Stimulated activated CD4-positive, alpha-beta T cell treated with anti-CD3 and anti-CD28 coated beads, Interleukin-4, amount 100 ng/mL, for 24 hours (primary cell): Measurements from ENCODE around the gene NUAK2.

Experiments used
- DNase-seq: peaks from one replicate; pipeline ENCODE4 v3.0.0-alpha.2; 2020

NUAK2 gene

DNA sequence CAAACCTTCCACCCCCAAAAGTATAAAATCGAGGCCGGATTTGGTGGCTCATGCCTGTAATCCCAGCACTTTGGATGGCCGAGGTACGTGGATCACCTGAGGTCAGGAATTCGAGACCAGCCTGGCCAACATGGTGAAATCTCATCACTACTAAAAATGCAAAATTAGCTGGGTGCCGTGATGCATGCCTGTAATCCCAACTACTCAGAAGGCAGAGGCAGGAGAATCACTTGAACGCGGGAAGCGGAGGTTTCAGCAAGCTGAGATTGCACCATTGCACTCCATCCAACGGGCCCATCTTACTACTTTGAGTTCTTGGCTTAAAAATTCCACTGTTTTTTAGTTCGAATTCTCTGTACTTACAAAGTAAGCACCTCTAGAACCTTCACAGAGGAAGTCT is 24.2 kb upstream of the NUAK2 start:
- DNase-seq: no peak

DNA sequence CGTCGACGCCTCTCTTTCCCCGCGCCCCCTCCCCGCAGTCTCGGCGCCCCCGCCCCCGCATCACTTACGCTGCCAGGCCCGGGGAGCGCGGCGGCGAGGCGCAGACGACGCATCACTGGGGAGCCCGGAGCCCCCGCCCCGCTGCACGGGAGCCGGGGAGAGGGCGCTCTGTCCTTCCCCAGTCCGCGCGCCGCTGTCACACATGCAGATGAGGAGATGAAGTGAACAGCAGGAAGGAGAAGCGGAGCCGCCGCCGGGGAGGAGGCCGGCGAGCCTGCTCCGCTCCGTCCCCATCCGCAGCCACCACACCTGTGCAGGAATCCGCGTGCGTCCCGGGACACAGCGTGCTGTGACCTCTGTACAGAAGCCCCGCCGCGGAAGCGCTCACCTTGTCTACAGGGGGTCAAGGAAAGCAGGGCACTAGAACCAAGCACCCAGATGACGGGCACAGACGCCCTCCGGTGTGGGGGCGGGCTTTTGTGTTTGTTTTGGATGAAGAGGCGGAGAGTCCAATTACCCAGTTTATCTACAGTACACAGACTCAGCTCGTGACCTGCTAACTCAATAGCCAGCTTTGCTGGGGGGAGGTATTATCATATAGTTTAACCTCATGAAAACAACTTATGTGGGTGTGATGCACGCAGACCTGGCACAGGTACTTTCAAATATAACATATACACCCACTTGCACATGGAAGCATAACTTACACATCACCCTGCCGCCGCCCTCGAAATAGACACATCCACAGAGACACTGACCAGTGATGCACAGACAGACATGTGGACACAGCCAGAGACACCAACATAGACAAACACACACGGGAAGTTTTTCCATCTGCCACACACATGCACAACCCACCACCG is 22.8 kb upstream of the NUAK2 start:
- peak; percentile 40 for DNase-seq

DNA sequence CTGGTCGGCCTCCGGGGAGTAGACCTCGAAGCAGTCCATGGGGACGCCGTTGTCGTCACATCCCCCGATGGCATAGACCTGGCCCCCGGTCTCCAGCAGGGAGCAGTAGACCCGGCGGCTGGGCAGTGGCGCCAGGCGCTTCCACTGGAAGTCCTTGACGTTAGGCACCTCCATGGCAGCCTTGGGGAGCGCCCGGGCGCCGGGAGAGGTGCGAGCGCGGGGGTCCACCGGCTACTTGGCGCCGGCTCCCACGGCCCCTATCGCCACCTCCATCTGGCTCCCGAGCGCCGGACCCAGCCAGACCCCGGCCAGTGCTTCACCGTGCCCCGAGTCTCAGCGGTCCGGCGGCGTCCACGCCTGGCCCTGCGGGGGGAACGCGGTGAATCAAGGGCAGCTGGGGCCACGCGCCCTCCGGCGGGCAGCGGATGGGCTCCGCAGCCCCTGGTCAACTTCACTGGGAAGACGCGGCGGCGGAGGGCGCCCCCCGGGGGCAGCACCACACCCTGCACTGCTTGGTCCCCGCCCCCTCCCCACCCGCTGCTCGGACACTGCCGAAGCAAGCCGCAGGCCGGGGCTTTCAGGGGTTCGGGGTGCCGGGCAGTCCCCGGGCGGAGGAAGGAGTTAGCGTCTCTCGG is 22.0 kb upstream of the NUAK2 start:
- no peak for DNase-seq

DNA sequence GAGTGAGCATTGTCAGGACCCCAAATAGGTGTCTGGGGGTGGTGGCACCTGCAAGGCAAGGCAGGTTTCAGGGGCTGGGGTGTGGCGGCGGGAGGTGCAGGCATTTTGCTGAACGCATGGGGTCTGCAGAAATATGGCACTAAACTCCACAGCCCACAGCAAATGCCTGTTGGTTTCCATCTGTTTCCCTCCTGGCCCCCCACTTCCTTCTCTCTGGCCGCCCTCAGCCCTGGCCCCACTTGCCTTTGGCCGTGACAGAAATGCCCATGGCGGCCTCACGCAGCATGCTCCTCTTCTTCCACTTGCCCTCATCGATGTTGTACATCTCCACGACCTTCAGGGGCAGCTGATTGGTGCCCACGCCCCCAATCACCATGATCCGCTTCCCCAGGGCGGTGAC is 21.4 kb upstream of the NUAK2 start:
- DNase-seq: no peak

DNA sequence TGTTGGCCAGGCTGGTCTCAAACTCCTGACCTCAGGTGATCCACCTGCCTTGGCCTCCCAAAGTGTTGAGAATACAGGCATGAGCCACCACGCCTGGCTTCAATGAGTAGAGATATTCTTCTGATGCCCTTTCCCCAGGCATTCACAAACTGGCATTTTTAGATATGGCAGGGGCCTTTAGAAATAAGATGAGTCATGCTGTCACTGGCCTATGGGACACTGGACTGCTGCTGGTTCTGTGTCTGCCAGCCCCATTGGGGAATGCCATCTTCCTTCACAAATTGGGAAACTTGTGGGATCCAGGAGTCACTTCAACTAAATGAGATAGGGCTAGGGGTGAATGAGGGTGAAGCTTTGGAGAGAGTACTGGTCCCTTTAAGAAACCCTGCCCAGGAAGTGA is 19.1 kb upstream of the NUAK2 start:
- no peak for DNase-seq

DNA sequence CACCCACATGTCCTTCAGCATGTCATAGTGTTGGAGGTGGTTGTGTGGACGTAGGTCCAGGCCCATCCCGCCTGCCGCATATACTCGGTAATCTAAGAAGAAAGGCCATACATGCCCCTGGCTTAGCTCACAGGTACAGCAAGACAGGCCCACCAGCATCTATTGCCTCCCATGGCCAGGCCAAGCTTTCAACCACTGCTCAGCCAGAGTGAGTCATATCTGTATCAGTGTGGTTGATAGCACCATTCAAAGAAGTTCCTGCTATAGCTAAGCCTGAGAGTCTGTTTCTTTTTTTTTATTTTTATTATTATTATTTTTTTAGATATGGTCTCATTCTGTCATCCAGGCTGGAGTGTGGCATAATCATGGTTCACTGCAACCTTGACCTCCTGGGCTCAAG is 18.2 kb upstream of the NUAK2 start:
- no peak for DNase-seq

DNA sequence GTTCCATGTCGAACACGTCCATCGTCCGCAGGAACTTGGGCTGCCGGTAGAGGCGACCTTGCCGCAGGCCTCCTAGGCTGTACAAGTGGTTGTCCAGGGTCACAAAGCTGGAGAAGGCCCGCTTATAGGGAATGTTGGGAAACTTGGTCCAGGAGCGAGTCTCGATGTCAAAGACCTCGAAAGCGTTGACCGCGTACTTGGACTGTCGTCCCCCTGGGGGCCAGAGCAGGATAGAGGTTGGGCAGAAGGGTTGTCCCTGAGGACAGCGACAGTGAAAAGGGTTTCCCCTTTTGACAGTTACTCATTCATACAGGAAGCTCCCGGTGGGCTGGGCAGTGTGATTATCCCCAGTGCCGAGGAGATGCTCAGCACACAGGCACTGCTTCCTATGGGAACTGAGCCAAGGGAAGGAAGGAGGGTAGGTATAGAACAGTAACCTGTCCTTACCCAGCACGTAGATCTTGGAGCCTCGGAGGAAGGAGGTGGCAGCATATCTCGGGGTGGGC is 17.7 kb upstream of the NUAK2 start:
- no peak for DNase-seq

DNA sequence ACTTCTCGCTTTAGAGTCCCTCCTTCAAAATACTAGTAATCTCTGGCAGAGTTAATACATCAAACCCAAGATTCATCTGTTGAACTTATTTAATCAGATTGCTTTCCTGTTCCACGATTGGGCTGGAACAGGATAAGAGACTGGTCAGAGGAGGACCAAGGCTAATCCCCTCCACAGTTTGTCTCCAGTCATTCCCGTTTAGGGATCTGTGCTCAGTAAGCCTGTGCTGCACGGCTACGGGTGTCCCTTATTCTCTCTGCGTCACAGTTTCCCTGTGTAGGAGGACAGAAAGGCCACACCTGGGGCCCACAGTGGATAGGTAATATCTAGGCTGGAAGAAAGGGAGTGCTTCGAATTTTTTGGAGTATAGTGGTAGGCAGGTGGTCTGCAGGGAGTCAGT is 16.5 kb upstream of the NUAK2 start:
- no peak for DNase-seq

DNA sequence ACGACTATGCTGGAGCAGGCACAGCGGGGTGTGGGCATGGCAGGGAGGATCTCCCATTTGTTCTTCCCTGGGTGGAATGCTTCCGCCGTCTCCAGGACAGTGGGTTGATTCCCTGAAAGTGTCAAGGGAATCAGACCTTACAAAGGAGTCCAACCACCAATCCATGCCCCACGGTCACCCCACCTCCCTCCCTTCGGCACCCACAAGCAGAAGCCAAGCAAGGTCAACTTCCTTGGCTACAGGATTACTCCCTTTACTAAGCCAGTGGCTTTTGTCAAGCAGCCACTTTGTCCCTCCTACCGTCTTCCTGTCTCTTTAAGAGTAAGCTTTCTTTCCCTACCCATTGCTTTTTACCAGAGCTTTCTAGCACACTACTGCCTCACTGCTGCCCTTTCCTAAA is 15.9 kb upstream of the NUAK2 start:
- DNase-seq: no peak

DNA sequence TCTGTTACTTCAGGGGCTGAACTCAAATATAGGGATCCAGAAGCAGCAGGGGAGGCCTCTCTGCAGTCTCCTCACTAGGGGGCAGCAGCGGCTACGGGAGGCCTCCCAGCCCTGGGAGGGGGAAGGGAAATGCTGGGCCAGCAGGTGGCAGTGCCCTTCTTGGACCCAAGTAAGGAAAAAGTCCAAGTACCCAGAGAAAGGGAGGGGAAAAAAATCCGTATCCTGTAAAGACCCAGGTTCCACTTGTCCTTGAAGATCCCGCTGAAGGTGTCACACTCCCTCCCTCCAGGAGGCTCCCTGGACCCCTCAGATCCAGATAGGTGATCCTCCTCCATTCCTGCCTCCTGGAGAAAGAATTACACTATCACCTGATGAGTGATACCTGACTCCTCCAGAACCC is 14.1 kb upstream of the NUAK2 start:
- peak; percentile 81 for DNase-seq

DNA sequence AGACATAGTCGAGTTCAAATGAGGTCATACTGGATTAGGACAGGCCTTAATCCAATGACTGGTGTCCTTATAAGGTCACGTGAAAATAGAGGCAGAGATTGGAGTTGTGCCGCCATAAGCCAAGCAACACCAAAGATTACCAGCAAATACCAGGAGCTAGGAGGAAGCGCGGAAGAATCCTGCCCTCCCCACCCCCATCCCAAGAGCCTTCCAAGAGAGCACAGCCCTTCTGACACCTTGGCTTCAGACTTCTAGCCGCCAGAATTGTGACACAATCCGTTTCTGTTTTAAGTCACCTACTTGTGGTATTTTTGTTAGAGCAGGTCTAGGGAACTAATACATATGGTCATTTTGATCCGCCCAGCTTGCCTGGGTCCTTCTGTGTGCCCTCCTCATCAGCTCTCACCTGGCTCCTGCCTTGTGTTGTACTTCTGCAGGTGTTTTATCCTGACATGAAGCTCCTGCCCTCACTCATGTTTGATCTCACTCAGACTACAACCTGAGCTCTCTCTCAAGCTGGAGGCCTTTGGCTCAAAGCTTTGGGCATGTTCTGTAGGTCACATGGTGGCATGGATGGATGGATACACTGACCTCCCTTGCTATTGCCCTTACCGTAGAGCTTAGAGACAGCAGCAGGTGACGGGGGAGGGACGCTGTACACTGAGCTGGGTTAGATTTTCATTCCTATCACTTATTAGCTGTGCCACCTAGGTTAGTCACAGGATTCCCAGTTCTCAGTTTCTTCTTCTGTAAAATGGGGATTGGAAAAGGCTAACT is 10.7 kb upstream of the NUAK2 start:
- no peak for DNase-seq

DNA sequence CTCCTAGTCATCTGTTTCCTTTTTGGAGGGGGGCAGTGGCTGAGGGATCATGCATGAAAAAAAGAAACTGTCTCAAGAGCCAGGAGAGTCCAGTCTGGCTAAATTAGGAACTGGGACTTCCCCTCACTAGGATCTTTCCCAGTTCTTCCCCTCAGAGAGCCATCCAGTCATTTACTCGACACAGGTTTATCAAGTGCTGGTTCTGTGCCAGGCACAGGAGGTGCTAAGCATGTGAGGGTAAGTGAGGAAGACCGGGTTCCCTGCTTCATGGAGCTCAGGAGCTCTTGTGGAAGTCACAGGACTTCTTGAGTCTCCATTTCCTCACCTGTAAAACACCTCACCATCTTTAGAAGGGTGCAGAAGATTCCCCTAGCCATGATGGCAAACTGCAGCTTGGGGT is 8.6 kb upstream of the NUAK2 start:
- no peak for DNase-seq

DNA sequence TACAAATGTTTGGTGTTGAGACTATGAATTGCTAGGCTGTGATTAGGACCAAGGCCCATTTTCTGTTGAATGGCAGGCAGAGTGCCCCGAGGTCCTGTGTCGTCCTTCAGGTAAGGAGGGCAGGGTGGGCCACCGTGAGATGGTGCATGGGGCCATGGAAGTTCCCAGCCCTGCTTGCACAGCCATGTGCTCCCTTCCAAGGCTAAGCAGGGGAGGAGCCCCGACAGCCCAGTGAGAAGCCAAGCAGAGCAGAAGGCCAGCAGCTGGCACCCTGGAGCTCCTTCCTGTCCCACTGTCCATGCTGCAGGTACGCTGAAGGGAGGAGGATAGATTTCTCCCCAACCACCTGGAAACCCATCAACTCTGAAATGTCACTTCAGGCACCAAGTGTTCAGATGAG is 8.2 kb upstream of the NUAK2 start:
- no peak for DNase-seq

DNA sequence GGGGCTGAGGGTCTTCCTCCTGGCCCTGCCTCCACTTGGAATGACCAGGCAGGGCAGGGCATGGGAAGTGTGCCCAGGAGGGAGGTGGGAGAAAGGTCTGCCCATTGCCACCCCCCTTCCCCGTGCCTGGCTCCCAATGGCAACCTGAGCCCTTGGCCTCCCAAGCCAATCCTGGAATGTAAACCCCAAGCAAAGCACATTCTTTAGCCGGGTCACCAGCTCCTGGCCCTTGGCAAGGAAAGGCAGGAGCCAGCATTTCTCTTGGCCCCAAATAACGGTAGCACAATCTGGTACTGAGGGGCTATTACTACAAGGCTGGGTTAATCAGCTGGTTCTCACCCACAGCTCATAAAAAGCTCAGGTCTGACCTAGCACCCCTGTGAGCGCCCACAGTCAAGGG is 6.9 kb upstream of the NUAK2 start:
- DNase-seq: no peak

DNA sequence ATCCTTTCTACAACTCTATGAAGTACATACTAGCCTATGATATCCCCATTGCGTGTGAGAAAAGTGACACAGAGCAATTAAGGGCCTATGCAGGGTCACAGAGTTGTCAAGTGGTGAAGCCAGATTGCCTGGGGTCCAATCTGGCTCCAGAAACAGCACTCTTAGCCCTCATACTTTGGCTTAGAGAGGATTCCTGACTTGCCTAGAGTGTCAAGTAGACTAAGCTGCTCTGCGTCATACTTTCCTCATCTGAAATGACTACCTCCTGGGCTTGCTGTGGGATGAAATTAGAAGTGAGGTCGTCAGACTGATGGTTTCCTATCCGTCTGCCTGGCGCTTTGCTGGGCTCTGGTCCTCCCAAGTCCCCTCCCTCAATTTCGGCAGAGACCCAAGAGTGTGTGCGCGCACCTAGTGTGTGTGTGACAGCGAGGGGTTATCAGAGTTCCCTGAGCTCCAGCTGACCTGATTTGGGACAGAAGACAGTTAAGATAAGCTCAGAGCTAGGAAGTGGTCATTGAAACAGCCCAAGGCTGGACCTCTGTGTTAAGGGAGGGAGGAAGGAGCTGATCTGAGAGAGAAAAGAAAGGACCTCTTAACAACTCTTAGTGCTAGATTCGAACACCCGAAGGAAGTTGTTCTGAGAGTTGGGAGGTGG is 5.4 kb upstream of the NUAK2 start:
- no peak for DNase-seq

DNA sequence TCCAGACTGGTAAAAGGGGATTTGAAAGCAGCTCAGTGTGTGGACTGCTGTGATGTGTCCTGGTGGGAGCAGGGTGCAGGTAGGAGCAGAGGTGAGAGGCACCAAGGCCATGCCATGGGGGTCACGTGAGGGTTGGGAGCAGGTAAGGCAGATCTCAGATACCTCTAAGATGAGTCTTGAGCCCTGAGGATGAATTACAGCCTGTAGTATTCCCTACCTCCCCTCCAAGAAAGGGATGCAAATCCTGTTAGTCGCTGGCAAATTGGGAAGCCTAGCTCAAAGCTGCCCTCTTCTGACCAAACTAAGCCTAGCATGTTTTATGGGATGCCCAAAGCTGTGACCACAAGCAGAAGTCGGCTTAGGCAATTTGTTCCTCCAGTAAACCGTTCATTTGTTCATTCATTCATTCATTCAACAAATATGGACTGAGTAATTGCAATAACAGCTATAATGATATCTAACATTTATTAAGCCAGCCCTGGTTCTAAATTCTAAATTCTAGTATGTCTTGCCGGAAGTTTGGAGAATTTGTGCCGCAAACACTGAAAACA is 3.9 kb upstream of the NUAK2 start:
- DNase-seq: peak; percentile 65

DNA sequence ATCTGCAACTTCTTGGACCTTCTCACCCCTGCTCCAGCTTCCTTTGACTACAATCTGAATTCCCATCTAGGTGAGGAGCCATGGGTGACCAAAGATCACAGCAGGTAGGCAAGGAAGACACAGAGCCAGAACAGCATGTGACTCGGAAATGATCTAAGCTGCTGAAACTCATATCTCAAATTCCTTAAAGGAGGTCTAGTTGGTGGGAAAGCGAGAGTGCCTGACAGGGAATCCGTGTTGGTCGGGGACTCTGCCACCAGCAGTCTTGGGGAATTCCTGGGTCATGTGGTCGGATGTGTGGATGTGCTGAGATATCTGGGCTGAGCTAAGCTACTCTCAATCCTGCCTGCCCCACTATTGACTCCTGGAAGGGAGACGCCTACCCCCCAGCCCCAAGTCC is 3.2 kb upstream of the NUAK2 start:
- no peak for DNase-seq

DNA sequence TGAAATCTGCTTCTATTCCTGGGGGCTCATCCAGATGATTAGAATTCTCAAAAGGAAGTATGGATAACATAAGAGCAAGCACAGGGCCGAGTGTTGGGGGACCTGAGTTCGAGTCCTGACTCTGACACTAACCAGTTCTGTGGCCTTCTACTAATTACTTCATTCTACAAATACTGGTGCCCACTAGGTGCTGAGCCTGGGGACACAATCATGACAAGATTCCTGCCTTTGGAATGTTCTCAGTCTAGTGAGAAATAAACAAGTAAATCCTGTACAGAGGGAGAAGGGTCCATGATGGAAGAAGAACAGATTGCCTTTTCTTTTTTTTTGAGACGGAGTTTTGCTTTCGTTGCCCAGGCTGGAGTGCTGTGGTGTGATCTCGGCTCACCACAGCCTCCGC is 2.2 kb upstream of the NUAK2 start:
- DNase-seq: no peak

DNA sequence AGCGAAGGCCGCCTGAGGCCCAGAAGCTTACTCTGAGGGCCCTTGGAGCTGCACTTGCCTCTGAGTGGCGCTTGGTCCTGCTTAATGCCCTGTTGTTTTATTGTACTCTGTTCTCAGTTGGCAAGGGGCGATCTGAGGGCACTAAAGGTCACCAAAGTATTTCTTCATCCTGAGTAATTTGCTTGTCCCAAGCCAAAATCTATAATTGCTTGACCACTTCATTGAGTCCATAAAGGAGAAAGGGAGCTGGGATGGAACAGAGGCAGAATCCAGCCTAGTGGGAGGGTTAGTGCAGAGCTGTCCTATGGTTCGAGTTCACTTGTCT is 376 bp upstream of the NUAK2 start:
- DNase-seq: no peak

DNA sequence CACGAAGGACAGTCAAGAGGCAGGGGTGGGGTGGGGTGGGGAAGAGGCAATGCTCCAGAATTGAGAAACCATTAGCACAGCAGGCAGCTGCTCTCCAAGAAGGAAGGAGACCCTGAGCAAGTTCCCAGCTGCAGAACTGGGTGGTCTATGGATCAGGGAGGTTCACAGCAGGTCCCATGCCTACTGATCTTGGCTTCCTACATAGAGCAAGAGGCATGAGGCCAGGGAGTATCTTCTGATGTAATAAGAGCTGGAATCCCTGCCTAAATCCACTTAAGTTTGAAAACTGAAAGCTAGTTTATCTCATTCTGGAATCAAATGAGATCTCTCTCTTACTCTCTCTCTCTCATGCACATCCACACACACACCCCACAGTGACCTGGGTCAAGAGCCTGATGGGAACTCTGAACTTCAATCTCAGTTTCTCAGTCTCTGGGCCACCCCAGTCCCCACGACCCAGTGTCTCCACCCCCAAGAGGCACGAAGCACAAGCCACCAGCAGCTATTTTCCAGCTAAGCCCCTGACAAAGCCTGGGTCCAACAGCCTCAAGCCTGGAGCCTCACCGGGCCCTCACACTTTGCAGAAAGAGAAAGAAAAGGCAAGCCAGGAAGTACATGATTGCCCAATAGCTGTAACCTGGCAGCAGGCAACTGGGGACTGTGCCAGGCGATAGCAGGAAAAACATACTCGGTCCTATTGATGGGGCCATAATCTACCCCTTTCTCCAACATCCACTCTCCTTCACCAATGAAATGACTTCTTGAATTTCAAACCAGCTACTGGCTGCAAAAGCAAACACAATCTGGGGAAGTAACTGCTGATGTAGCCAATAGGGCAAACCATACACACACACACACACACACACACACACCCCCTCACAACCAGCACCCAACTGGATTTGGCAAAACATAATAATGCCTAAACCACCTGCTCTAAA is 2.2 kb downstream of the NUAK2 start:
- DNase-seq: peak; percentile 19

DNA sequence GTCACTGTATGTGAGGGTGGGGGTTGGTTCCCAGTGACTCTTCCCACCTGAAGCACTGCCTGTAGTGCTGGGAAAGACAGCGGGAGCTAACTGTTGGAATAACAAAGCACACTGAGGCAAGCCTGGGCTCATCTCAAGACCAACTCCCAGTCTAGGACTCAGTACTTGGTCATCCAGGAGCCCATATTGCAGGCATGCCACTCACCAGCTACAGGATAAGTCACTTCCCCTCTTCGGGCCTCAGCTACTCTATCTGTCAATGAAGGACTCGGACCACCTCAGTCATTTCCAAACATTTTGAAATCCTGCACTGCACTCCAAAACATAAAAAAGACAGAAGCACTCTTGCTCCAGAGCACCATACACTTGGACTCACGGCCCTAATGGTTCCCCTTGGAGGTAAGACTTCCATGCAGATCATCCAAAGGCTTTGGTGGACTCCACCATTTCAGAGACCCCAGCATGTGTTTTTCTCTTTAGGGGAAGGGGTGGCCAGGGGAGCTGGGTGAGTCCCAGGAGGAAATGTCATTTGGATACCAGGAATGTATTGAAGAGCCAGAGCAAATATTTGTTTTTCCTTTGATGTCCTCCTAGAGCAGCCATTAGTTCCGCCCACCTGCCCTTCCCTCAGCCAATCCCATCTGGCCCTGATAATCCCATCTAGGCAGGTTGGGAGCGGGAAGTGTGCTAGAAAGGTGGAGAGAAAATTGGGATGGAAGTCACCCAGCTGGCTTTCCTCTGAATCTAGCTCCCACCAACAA is 3.1 kb downstream of the NUAK2 start:
- DNase-seq: no peak
